ENCODE results near the gene POLL. TPM values are rescaled to one million over a fixed set of nuclear protein-coding genes. Genes with fewer than 3 reads are reported as not detected.

The POLL gene
- total and polyA plus RNA-seq, 2 experiments from 2014 or later, result 17.3 to 24.3 TPM

DNA sequence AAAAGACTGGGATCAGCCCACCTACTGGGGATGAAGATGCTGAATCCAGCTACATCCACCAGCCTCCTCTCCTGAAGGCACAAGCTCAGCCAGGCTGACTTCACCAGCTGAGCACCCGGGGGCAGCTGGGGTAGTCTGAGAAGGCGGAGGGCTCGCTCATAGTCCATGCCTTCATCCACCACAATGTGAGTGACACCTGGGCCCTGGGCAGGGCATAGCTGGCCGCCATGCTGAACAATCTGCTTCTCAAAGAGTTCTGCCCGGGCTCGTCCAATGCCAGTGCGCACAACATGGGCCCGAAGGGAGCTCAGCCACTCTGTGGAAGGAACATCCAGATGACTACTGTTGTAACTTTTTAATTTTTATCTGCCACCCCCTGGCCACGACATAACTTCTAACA lies 2.2 kb downstream of the POLL start:
- no peak overlapping the region for H3K27ac ChIP-seq (ENCODE audit: low read depth)
- Mint-ChIP-seq H3K9me3 (no peaks in the 10 kb centered on the region), H3K27me3 (ENCODE audit: insufficient read depth, low read depth, poor library complexity) (peaks cover 10% of the 10 kb centered on the region), H3K4me1 (peaks cover 26% of the 10 kb centered on the region), H3K27ac (no peak overlapping the region), H3K36me3 (ENCODE audit: low read depth) (peaks cover 17% of the 10 kb centered on the region), H3K4me3 (peak overlapping the region; percentile 12; the same call in 1 of the 3 replicates)
- no peaks in the 10 kb centered on the region for H3F3A ChIP-seq (replicated peaks; ENCODE audit: low read depth)
- H3K36me3 ChIP-seq (ENCODE audit: insufficient read depth), result no peaks in the 10 kb centered on the region; the same call in none of the 2 replicates
- no peaks in the 10 kb centered on the region for H3K9me2 ChIP-seq (ENCODE audit: insufficient read depth)
- DNase-seq (ENCODE audit: low spot score), result no peak
- no peaks in the 10 kb centered on the region; the same call in 1 of the 2 replicates for H4K20me1 ChIP-seq (replicated peaks; ENCODE audit: insufficient read depth)
- no peak for TF ChIP-seq EZH2 (IDR thresholded peaks at IDR 0.05; ENCODE audit: low read depth, unreplicated experiment)
- no peak for TF ChIP-seq POLR2AphosphoS5 (IDR thresholded peaks at IDR 0.05; ENCODE audit: low read depth)
- TF ChIP-seq ZNF114 (CRISPR knock-in tag; IDR thresholded peaks at IDR 0.05), result no peak
- TF ChIP-seq, protein P1, sequence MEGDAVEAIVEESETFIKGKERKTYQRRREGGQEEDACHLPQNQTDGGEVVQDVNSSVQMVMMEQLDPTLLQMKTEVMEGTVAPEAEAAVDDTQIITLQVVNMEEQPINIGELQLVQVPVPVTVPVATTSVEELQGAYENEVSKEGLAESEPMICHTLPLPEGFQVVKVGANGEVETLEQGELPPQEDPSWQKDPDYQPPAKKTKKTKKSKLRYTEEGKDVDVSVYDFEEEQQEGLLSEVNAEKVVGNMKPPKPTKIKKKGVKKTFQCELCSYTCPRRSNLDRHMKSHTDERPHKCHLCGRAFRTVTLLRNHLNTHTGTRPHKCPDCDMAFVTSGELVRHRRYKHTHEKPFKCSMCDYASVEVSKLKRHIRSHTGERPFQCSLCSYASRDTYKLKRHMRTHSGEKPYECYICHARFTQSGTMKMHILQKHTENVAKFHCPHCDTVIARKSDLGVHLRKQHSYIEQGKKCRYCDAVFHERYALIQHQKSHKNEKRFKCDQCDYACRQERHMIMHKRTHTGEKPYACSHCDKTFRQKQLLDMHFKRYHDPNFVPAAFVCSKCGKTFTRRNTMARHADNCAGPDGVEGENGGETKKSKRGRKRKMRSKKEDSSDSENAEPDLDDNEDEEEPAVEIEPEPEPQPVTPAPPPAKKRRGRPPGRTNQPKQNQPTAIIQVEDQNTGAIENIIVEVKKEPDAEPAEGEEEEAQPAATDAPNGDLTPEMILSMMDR (conservative IDR thresholded peaks at IDR 0.05; ENCODE audit: low read depth in 2 of 2), result no peak
- TF ChIP-seq CREB1 (CRISPR knock-in tag; IDR thresholded peaks at IDR 0.05; ENCODE audit: low read depth), result no peak
- no peak for TF ChIP-seq EZH2phosphoT487 (IDR thresholded peaks at IDR 0.05; ENCODE audit: unreplicated experiment)
- TF ChIP-seq, protein P2, sequence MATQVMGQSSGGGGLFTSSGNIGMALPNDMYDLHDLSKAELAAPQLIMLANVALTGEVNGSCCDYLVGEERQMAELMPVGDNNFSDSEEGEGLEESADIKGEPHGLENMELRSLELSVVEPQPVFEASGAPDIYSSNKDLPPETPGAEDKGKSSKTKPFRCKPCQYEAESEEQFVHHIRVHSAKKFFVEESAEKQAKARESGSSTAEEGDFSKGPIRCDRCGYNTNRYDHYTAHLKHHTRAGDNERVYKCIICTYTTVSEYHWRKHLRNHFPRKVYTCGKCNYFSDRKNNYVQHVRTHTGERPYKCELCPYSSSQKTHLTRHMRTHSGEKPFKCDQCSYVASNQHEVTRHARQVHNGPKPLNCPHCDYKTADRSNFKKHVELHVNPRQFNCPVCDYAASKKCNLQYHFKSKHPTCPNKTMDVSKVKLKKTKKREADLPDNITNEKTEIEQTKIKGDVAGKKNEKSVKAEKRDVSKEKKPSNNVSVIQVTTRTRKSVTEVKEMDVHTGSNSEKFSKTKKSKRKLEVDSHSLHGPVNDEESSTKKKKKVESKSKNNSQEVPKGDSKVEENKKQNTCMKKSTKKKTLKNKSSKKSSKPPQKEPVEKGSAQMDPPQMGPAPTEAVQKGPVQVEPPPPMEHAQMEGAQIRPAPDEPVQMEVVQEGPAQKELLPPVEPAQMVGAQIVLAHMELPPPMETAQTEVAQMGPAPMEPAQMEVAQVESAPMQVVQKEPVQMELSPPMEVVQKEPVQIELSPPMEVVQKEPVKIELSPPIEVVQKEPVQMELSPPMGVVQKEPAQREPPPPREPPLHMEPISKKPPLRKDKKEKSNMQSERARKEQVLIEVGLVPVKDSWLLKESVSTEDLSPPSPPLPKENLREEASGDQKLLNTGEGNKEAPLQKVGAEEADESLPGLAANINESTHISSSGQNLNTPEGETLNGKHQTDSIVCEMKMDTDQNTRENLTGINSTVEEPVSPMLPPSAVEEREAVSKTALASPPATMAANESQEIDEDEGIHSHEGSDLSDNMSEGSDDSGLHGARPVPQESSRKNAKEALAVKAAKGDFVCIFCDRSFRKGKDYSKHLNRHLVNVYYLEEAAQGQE (IDR thresholded peaks at IDR 0.05; ENCODE audit: unreplicated experiment), result no peak
- TF ChIP-seq ZNF331 (CRISPR knock-in tag; IDR thresholded peaks at IDR 0.05; ENCODE audit: low read depth), result no peak
- TF ChIP-seq, protein P3, sequence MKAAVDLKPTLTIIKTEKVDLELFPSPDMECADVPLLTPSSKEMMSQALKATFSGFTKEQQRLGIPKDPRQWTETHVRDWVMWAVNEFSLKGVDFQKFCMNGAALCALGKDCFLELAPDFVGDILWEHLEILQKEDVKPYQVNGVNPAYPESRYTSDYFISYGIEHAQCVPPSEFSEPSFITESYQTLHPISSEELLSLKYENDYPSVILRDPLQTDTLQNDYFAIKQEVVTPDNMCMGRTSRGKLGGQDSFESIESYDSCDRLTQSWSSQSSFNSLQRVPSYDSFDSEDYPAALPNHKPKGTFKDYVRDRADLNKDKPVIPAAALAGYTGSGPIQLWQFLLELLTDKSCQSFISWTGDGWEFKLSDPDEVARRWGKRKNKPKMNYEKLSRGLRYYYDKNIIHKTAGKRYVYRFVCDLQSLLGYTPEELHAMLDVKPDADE (IDR thresholded peaks at IDR 0.05), result no peak
- TF ChIP-seq STAT1 (IDR thresholded peaks at IDR 0.05; ENCODE audit: unreplicated experiment), result no peak
- TF ChIP-seq NANOG (IDR thresholded peaks at IDR 0.05; ENCODE audit: borderline replicate concordance), result no peak
- TF ChIP-seq JUNB (IDR thresholded peaks at IDR 0.05; ENCODE audit: unreplicated experiment), result no peak
- TF ChIP-seq, protein P4, sequence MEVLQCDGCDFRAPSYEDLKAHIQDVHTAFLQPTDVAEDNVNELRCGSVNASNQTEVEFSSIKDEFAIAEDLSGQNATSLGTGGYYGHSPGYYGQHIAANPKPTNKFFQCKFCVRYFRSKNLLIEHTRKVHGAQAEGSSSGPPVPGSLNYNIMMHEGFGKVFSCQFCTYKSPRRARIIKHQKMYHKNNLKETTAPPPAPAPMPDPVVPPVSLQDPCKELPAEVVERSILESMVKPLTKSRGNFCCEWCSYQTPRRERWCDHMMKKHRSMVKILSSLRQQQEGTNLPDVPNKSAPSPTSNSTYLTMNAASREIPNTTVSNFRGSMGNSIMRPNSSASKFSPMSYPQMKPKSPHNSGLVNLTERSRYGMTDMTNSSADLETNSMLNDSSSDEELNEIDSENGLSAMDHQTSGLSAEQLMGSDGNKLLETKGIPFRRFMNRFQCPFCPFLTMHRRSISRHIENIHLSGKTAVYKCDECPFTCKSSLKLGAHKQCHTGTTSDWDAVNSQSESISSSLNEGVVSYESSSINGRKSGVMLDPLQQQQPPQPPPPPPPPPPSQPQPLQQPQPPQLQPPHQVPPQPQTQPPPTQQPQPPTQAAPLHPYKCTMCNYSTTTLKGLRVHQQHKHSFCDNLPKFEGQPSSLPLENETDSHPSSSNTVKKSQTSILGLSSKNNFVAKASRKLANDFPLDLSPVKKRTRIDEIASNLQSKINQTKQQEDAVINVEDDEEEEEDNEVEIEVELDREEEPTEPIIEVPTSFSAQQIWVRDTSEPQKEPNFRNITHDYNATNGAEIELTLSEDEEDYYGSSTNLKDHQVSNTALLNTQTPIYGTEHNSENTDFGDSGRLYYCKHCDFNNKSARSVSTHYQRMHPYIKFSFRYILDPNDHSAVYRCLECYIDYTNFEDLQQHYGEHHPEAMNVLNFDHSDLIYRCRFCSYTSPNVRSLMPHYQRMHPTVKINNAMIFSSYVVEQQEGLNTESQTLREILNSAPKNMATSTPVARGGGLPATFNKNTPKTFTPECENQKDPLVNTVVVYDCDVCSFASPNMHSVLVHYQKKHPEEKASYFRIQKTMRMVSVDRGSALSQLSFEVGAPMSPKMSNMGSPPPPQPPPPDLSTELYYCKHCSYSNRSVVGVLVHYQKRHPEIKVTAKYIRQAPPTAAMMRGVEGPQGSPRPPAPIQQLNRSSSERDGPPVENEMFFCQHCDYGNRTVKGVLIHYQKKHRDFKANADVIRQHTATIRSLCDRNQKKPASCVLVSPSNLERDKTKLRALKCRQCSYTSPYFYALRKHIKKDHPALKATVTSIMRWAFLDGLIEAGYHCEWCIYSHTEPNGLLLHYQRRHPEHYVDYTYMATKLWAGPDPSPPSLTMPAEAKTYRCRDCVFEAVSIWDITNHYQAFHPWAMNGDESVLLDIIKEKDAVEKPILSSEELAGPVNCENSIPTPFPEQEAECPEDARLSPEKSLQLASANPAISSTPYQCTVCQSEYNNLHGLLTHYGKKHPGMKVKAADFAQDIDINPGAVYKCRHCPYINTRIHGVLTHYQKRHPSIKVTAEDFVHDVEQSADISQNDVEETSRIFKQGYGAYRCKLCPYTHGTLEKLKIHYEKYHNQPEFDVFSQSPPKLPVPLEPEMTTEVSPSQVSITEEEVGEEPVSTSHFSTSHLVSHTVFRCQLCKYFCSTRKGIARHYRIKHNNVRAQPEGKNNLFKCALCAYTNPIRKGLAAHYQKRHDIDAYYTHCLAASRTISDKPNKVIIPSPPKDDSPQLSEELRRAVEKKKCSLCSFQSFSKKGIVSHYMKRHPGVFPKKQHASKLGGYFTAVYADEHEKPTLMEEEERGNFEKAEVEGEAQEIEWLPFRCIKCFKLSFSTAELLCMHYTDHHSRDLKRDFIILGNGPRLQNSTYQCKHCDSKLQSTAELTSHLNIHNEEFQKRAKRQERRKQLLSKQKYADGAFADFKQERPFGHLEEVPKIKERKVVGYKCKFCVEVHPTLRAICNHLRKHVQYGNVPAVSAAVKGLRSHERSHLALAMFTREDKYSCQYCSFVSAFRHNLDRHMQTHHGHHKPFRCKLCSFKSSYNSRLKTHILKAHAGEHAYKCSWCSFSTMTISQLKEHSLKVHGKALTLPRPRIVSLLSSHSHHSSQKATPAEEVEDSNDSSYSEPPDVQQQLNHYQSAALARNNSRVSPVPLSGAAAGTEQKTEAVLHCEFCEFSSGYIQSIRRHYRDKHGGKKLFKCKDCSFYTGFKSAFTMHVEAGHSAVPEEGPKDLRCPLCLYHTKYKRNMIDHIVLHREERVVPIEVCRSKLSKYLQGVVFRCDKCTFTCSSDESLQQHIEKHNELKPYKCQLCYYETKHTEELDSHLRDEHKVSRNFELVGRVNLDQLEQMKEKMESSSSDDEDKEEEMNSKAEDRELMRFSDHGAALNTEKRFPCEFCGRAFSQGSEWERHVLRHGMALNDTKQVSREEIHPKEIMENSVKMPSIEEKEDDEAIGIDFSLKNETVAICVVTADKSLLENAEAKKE (CRISPR knock-in tag; IDR thresholded peaks at IDR 0.05), result no peak
- no peaks in the 10 kb centered on the region for H3K27me3 ChIP-seq (ENCODE audit: insufficient read depth)
- peaks cover 23% of the 10 kb centered on the region for H3K4me1 ChIP-seq (ENCODE audit: insufficient read depth)
- H2AFZ ChIP-seq, result no peak overlapping the region
- H3K4me2 ChIP-seq, result no peak overlapping the region
- no peak for ATAC-seq
- no peak overlapping the region for H3K4me3 ChIP-seq
- H3K79me2 ChIP-seq (replicated peaks; ENCODE audit: insufficient read depth), result peaks cover 16% of the 10 kb centered on the region; the same call in 1 of the 2 replicates

Measured in GM23338 (cell line).